Measurements from ENCODE around the gene SLC22A31. TPM values are rescaled to one million over a fixed set of nuclear protein-coding genes. Genes with fewer than 3 reads are reported as not detected.
"Not testable (repeated sequence)": the region's sequence is repeated elsewhere in the genome, so short reads cannot be mapped to it uniquely, and the experiment has no call there.

Gene SLC22A31
- polyA plus RNA-seq, result not detected

DNA sequence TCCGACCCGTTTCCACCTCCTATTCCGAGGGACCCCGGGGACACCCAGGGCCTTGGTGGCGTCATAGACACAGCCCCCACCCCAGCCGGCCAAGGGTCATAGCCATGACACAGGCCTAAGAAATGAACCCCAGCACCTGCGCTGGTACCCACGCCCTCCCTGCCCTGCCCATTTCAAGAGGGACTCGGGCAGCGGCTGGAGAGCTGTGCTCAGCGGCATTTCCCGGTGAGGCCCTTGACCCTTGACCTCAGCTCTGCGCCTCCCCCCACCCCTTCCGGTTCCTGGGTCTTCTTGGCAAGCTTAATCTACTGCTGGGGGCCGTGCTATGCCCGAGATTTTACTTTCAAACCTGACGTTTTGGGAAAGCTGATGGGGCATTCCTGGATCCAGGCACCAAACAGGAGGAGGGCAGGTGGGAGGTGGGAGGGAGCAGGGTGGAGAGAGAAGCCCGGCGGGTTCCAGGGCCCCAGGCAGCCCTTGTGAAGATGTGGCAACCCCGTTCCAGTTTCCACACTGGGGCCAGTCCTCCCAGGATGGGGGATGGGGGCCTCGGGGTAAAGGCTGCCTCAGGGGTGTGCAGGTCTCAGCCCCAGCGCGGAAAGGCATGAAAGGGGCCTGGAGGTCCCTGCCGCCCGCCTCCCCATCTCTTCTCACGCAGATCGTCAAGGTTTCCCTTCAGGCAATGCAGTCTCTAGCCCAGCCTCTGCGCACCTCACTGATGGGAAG is at the start of gene SLC22A31:
Gene SLC22A31, minus strand, starts transcription at position 414 of the 726 bp plus-strand sequence. Its CDS starts 36 bp downstream, at position 378.
- Mint-ChIP-seq H3K4me1 (peaks cover 0 to 6% (median 0%) of the 10 kb centered on the region in 3 donors), H3K36me3 (no peaks in the 10 kb centered on the region), H3K27ac (peak within 1 kb of the TSS in 1 of 3 donors; percentile 75), H3K9me3 (peaks cover 3% of the 10 kb centered on the region in 3 donors), H3K4me3 (peak within 1 kb of the TSS in 2 of 4 donors; percentile 23 to 85), H3K27me3 (peaks cover 47% of the 10 kb centered on the region)

DNA sequence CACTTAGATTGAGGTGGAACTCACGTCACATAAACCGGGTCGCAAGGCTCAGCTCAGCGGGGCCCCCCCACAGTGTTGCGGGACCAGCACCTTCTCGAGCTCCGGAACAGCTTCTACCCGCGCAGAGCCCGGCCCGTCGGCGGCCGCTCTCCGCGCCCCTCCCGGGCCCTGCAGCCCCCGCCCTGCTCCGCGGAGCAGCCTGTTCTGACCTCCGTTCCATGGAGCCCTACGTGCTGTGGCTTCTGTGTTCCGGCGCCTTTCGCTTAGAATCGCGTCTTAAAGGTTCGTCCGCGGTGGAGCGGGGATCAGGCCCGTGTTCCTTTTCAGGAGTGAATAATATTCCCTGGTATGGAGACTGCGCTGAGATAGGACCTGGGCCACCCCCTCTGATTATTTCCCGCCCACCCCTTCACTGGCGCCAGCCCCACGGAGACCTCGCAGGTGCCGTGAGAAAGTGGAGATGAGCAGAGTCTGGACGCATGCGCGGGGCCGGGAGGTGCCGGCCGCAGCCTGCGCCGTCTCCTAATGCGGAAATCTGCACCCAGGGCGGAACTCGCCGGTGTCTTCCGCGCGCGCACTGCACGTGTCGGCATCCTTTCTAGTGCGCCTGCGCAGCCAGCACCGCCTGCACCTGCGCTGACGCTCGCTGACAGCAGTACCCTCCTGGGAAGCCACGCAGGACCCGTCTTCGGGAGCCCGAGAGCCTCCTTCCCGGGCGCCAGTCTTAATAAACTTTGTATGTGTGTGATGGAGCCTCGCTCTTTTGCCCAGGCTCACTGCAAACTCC is 48.1 kb upstream of the SLC22A31 start:
- peak overlapping the region; percentile 62 to 83 (median 71) for H3K4me3 Mint-ChIP-seq
- peaks cover 0 to 8% (median 1%) of the 10 kb centered on the region in 3 donors for H3K4me1 Mint-ChIP-seq
- H3K9me3 Mint-ChIP-seq, result peaks cover 0 to 7% (median 3%) of the 10 kb centered on the region in 3 donors
- H3K27ac Mint-ChIP-seq, result no peak overlapping the region
- H3K36me3 Mint-ChIP-seq, result peaks cover 1% of the 10 kb centered on the region
- H3K27me3 Mint-ChIP-seq, result peaks cover 4% of the 10 kb centered on the region

GRCh38 chr16:89247734-89248075 is 47.4 kb upstream of the SLC22A31 start:
- Mint-ChIP-seq H3K4me3 (peak overlapping the region; percentile 62 to 87 (median 76)), H3K27ac (peak overlapping the region in 1 of 3 donors; percentile 65)
- H3K27me3 Mint-ChIP-seq, H3K36me3 Mint-ChIP-seq, H3K9me3 Mint-ChIP-seq, H3K4me1 Mint-ChIP-seq: not testable (repeated sequence)

DNA sequence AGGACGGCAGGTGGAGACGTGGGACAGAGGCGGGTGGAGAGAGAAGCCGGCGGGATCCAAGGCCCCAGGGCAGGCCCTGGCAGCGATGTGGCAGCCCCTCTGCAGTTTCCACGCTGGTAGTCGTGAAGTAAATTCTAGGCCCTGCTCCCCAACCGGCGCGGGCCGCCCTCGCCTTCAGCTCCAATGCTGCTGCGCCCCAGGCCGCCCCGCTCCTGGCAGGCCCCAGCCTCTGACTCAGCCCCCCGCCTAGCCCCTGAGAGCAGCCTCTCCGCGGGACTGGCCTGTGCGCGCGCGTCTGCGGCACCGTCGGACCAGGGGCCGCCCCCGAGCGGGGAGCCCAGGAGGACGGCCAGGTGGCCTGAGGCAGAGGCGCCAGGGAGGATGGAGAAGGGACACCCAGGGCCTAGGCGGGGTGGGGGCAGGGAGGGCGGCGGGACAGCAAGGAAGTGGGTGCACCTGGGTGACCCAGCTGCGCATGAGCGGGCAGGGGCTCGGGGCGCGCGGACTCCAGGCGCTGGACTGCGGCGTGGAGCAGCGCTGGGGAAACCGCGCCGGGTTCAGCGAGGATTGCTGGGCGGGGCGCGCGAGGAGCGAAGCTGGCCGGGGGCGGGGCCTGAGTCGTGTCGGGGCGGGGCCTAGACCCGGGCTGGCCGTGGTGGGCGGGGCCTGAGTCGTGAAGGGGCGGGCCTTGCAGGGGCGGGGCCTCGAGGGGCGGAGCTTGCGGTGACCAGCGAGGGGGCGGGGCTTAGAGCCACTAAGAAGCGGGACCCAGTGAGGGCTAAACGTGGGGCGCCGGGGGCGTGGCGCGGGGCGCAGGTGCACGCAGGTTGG is 46.8 kb upstream of the SLC22A31 start:
- Mint-ChIP-seq H3K4me3 (peak overlapping the region; percentile 62 to 87 (median 72)), H3K36me3 (peaks cover 1% of the 10 kb centered on the region), H3K27me3 (peaks cover 2% of the 10 kb centered on the region), H3K9me3 (peaks cover 0 to 7% (median 3%) of the 10 kb centered on the region in 3 donors), H3K4me1 (peaks cover 0 to 8% (median 1%) of the 10 kb centered on the region in 3 donors), H3K27ac (peak overlapping the region in 1 of 3 donors; percentile 65)

DNA sequence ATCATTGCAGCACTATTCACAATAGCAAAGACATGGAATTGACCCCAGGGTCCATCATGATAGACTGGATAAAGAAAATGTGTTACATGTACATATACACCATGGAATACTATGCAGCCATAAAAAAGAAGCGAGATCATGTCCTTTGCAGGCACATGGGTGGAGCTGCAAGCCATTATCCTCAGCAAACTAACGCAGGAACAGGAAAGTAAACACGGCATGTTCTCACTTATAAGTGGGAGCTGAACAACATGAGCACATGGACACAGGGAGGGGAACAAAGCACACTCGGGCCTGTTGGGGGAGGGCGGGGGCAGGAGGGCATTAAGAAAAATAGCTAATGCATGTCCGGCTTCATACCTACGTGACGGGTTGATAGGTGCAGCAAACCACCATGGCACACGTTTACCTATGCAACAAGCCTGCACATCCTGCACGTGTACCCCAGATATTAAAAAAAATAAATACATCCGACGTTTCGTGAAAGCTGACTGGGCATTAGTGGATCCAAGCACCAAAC is 46.1 kb upstream of the SLC22A31 start:
- Mint-ChIP-seq H3K4me1 (peaks cover 1 to 10% (median 1%) of the 10 kb centered on the region in 3 donors), H3K9me3 (peaks cover 0 to 4% (median 0%) of the 10 kb centered on the region in 3 donors), H3K27ac (peak overlapping the region in 2 of 3 donors; percentile 16 to 73), H3K4me3 (peak overlapping the region; percentile 17 to 65 (median 58)), H3K27me3 (peaks cover 2% of the 10 kb centered on the region), H3K36me3 (peaks cover 1% of the 10 kb centered on the region)

DNA sequence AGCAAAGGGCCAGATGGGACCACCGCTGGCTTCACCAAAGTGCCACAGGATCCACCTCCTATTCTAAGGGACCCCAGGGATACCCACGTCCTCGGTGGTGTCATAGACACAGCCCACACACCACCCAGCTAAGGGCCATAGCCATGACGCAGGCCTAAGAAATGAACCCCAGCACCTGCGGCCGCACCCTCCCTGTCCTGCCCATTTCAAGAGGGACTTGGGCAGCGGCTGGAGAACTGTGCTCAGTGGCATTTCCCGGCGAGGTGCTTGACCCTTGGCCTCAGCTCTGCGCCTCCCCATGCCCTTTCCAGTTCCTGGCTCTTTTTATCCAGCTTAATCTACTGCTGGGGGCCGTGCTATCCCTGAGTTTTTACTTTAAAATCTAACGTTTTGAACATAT is 44.4 kb upstream of the SLC22A31 start:
- peak overlapping the region in 1 of 4 donors; percentile 55 for H3K4me3 Mint-ChIP-seq
- H3K27ac Mint-ChIP-seq, result peak overlapping the region in 1 of 3 donors; percentile 73
- H3K4me1 Mint-ChIP-seq, result peaks cover 3 to 10% (median 8%) of the 10 kb centered on the region in 3 donors

GRCh38 chr16:89244264-89244663 is 43.9 kb upstream of the SLC22A31 start:
- not testable (repeated sequence) for H3K9me3 Mint-ChIP-seq, H3K27me3 Mint-ChIP-seq, H3K4me1 Mint-ChIP-seq, H3K36me3 Mint-ChIP-seq
- H3K4me3 Mint-ChIP-seq, result peak overlapping the region in 1 of 4 donors; percentile 17
- H3K27ac Mint-ChIP-seq, result peak overlapping the region in 2 of 3 donors; percentile 51 to 71

More for the DNA sequence above, 44.4 kb upstream of the SLC22A31 start:
- Mint-ChIP-seq H3K27me3 (peaks cover 2% of the 10 kb centered on the region), H3K9me3 (peaks cover 0 to under 1% (median 0%) of the 10 kb centered on the region in 3 donors), H3K36me3 (no peaks in the 10 kb centered on the region)

DNA sequence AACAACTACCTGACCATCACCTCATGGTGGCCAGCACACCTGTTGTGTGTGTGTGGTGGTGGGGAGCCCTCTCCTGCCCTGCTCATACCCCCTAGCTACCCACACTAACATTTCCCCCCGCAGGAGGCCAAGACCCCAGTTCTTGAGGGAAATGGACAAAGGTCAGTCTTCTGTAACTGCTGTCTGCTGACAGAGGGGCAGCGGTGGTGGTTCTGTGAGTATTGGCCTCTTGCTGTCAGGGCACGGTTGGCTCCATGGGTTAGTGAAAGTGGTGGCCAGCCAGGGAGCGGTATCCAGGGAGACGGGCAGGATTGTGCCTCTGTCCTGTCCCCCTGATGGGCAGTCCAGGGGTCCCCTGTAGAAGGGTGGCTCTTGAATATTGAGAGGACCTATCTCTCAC is 43.3 kb upstream of the SLC22A31 start:
- Mint-ChIP-seq H3K27ac (peak overlapping the region in 2 of 3 donors; percentile 51 to 71), H3K4me1 (peaks cover 3 to 10% (median 9%) of the 10 kb centered on the region in 3 donors)

DNA sequence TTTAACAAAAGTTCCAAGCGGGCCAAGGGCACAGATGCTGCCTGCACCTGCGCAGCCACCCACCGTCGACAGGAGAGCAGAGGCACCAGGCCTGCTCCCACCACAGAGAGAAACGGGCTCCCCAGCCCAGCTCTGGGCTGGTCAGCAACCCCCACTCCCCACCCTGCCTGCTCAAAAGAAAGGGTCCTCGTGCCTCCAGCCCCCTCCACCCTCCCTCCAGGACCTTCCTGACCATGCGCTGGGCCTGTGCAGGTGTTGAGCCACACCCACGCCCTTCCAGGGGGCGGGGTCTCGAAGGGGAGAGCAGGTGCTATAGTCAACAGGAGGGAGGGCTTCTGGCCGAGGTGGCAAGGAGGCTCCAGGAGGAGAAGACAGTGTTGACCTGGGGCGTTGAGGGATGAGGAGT is 42.5 kb upstream of the SLC22A31 start:
- H3K9me3 Mint-ChIP-seq, result no peaks in the 10 kb centered on the region

More for the DNA sequence above, 43.3 kb upstream of the SLC22A31 start:
- H3K4me3 Mint-ChIP-seq, result peak overlapping the region in 1 of 4 donors; percentile 17
- no peaks in the 10 kb centered on the region for H3K9me3 Mint-ChIP-seq
- H3K27me3 Mint-ChIP-seq, result peaks cover 2% of the 10 kb centered on the region
- no peaks in the 10 kb centered on the region for H3K36me3 Mint-ChIP-seq

DNA sequence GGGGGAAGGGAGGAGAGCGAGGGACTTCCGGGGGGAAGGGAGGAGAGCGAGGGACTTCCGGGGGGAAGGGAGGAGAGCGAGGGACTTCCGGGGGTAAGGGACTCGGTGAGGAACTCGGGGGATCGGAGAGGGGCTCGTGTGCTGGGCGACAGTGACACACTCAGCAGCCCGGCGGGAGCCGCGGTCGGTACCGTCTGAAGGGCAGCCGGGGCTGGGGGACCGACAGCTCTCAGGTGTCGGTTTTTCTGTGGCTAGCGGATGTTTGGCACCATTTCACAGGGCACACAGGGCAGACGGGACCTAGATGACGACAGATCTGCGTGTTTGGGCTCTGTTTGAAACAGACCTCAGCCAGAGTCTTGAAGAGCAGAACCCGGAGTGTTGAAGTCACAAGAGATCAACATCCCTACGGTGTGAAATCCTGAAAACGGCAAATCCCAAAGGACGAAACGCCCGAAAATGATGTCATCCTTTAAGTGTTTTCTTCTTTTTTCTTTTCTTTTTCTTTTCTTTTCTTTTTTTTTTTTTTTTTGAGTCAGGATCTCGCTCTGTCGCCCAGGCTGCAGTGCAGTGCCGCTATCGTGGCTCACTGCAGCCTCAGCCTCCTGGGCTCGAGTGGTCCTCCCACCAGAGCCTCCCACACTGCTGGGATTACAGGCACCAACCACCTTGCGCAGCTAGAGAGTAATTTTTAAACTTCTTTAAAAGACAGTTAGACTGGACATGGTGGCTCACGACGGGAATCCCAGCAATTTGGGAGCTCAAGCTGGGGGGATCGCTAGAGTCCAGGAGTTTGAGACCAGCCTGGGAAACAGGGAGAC is 41.1 kb upstream of the SLC22A31 start:
- H3K4me3 Mint-ChIP-seq, result peak overlapping the region; percentile 93 to 98 (median 95)
- peaks cover 2 to 10% (median 9%) of the 10 kb centered on the region in 3 donors for H3K4me1 Mint-ChIP-seq
- H3K9me3 Mint-ChIP-seq, result no peaks in the 10 kb centered on the region
- H3K36me3 Mint-ChIP-seq, result no peaks in the 10 kb centered on the region
- peak overlapping the region; percentile 96 to 100 (median 98) for H3K27ac Mint-ChIP-seq
- H3K27me3 Mint-ChIP-seq, result peaks cover 1% of the 10 kb centered on the region

More for the DNA sequence above, 42.5 kb upstream of the SLC22A31 start:
- Mint-ChIP-seq H3K4me3 (peak overlapping the region in 3 of 4 donors; percentile 17 to 68 (median 21)), H3K27me3 (peaks cover 2% of the 10 kb centered on the region), H3K36me3 (no peaks in the 10 kb centered on the region), H3K4me1 (peaks cover 3 to 10% (median 9%) of the 10 kb centered on the region in 3 donors), H3K27ac (peak overlapping the region in 1 of 3 donors; percentile 51)

DNA sequence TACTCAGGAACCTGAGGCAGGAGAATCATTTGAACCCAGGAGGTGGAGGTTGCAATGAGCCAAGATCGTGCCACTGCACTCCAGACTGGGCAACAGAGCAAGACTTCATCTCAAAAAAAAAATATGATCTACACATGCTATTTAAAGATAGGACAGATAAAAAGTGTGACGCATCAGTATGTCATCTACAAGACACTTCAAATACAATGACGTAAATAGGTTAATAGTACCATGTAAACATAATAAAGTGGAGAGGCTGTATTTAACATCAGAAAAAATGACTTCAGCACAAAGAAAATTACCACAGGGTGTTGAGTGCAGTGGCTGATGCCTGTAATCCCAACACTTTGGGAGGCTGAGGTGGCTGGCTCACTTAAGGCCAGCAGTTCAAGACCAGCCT is 37.4 kb upstream of the SLC22A31 start:
- Mint-ChIP-seq H3K4me1 (peaks cover 2 to 9% (median 6%) of the 10 kb centered on the region in 3 donors), H3K36me3 (no peaks in the 10 kb centered on the region), H3K9me3 (no peaks in the 10 kb centered on the region), H3K27me3 (no peaks in the 10 kb centered on the region), H3K4me3 (no peak overlapping the region), H3K27ac (peak overlapping the region in 1 of 3 donors; percentile 19)

DNA sequence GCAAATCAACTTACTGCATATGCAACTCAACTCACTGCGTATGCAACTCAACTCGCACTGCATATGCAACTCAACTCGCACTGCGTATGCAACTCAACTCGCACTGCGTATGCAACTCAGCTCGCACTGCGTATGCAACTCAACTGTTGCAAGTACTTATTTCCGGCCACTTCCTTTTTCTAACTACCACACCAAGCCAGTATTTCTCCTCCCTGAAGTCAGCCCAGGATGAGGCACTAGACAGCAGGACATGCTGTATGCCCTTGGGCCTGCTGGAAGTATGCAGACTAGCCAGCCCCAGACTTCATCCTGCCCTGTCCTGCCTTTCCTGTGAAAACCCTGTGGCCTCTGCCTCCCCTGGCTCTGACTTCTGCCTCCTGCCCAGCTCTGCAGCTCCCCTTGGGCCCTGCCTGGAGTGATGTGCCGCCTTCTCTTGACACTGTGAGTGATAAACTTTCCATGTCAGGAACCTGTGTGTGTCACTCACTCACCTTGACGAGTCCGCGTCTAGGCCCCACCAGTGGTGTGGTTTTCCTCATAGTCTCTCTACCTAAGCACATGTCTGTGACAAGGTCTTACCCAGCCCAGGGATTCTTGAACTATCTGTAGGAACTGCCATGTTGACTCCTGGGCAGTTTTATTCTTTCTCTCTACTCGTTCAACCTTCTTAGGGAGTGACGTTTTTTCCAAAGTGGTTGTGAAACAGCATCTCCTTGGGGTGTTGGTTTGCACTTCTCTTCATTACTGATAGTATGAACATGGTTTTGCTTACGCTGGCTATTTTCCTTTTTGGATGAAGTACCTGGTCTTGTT is 33.5 kb upstream of the SLC22A31 start:
- no peaks in the 10 kb centered on the region for H3K27me3 Mint-ChIP-seq
- H3K4me1 Mint-ChIP-seq, result no peaks in the 10 kb centered on the region
- H3K4me3 Mint-ChIP-seq, result no peak overlapping the region
- H3K9me3 Mint-ChIP-seq, result peaks cover 0 to 2% (median under 1%) of the 10 kb centered on the region in 3 donors
- H3K27ac Mint-ChIP-seq, result no peak overlapping the region
- peaks cover 2% of the 10 kb centered on the region for H3K36me3 Mint-ChIP-seq

- Mint-ChIP-seq H3K4me3 (peak overlapping the region in 1 of 4 donors; percentile 57), H3K9me3 (peaks cover 2 to 15% (median 10%) of the 10 kb centered on the region in 3 donors), H3K27ac (no peak overlapping the region), H3K27me3 (no peaks in the 10 kb centered on the region), H3K36me3 (peaks cover 8% of the 10 kb centered on the region), H3K4me1 (peaks cover 0 to 1% (median 0%) of the 10 kb centered on the region in 3 donors)
Observed at GRCh38 chr16:89232107-89232506, 31.8 kb upstream of the SLC22A31 start.

Data from IgD-negative memory B cell (primary cell).